ENCODE measurements around the gene AHCTF1.

The AHCTF1 gene

GRCh38 chr1:246931549-246932365, at the start of gene AHCTF1:
TSS of gene AHCTF1 (minus strand) at chr1:246931948. CDS start at chr1:246918370, 13,578 bp downstream.
- peak; percentile 92 for TF ChIP-seq POLR2A (IDR thresholded peaks at IDR 0.05; ENCODE audit: low read length)
- TF ChIP-seq GATA1 (IDR thresholded peaks at IDR 0.05; ENCODE audit: low read depth, low read length): no peak
- DNase-seq: peak; percentile 96 to 97

GRCh38 chr1:246978785-246979184, 47.0 kb upstream of the AHCTF1 start:
- no peak for DNase-seq
- TF ChIP-seq POLR2A (IDR thresholded peaks at IDR 0.05; ENCODE audit: low read length): no peak
- TF ChIP-seq GATA1 (IDR thresholded peaks at IDR 0.05; ENCODE audit: low read depth, low read length): no peak

GRCh38 chr1:246978281-246978680, 46.5 kb upstream of the AHCTF1 start:
- no peak for DNase-seq
- TF ChIP-seq GATA1 (IDR thresholded peaks at IDR 0.05; ENCODE audit: low read depth, low read length): no peak
- no peak for TF ChIP-seq POLR2A (IDR thresholded peaks at IDR 0.05; ENCODE audit: low read length)

GRCh38 chr1:246971969-246972368, 40.2 kb upstream of the AHCTF1 start:
- TF ChIP-seq GATA1 (IDR thresholded peaks at IDR 0.05; ENCODE audit: low read depth, low read length) (no peak), POLR2A (IDR thresholded peaks at IDR 0.05; ENCODE audit: low read length) (no peak)
- no peak for DNase-seq

GRCh38 chr1:246971090-246971721, 39.5 kb upstream of the AHCTF1 start:
- peak; percentile 44 to 60 for DNase-seq
- TF ChIP-seq POLR2A (IDR thresholded peaks at IDR 0.05; ENCODE audit: low read length) (no peak), GATA1 (IDR thresholded peaks at IDR 0.05; ENCODE audit: low read depth, low read length) (no peak)

- TF ChIP-seq POLR2A (IDR thresholded peaks at IDR 0.05; ENCODE audit: low read length): no peak
- TF ChIP-seq GATA1 (IDR thresholded peaks at IDR 0.05; ENCODE audit: low read depth, low read length): no peak
- DNase-seq: no peak
Measured at GRCh38 chr1:246969621-246970020, 37.9 kb upstream of the AHCTF1 start.

GRCh38 chr1:246966502-246966901, 34.8 kb upstream of the AHCTF1 start:
- no peak for DNase-seq
- TF ChIP-seq POLR2A (IDR thresholded peaks at IDR 0.05; ENCODE audit: low read length): no peak
- no peak for TF ChIP-seq GATA1 (IDR thresholded peaks at IDR 0.05; ENCODE audit: low read depth, low read length)

- DNase-seq: peak; percentile 14 to 55
- TF ChIP-seq POLR2A (IDR thresholded peaks at IDR 0.05; ENCODE audit: low read length) (no peak), GATA1 (IDR thresholded peaks at IDR 0.05; ENCODE audit: low read depth, low read length) (no peak)
Measured at GRCh38 chr1:246959944-246960693, 28.4 kb upstream of the AHCTF1 start.

GRCh38 chr1:246954126-246954525, 22.4 kb upstream of the AHCTF1 start:
- no peak for TF ChIP-seq GATA1 (IDR thresholded peaks at IDR 0.05; ENCODE audit: low read depth, low read length)
- TF ChIP-seq POLR2A (IDR thresholded peaks at IDR 0.05; ENCODE audit: low read length): no peak
- no peak for DNase-seq

- TF ChIP-seq POLR2A (IDR thresholded peaks at IDR 0.05; ENCODE audit: low read length) (no peak), GATA1 (IDR thresholded peaks at IDR 0.05; ENCODE audit: low read depth, low read length) (no peak)
- DNase-seq: no peak
Measured at GRCh38 chr1:246951413-246951812, 19.7 kb upstream of the AHCTF1 start.

GRCh38 chr1:246949956-246950355, 18.2 kb upstream of the AHCTF1 start:
- TF ChIP-seq POLR2A (IDR thresholded peaks at IDR 0.05; ENCODE audit: low read length) (no peak), GATA1 (IDR thresholded peaks at IDR 0.05; ENCODE audit: low read depth, low read length) (no peak)
- DNase-seq: no peak

GRCh38 chr1:246947255-246947654, 15.5 kb upstream of the AHCTF1 start:
- no peak for DNase-seq

GRCh38 chr1:246946366-246946765, 14.6 kb upstream of the AHCTF1 start:
- DNase-seq: no peak
- TF ChIP-seq POLR2A (IDR thresholded peaks at IDR 0.05; ENCODE audit: low read length) (no peak), GATA1 (IDR thresholded peaks at IDR 0.05; ENCODE audit: low read depth, low read length) (no peak)

More at GRCh38 chr1:246947255-246947654, 15.5 kb upstream of the AHCTF1 start:
- TF ChIP-seq POLR2A (IDR thresholded peaks at IDR 0.05; ENCODE audit: low read length): no peak
- no peak for TF ChIP-seq GATA1 (IDR thresholded peaks at IDR 0.05; ENCODE audit: low read depth, low read length)

- DNase-seq: no peak
- TF ChIP-seq POLR2A (IDR thresholded peaks at IDR 0.05; ENCODE audit: low read length): no peak
- TF ChIP-seq GATA1 (IDR thresholded peaks at IDR 0.05; ENCODE audit: low read depth, low read length): no peak
Measured at GRCh38 chr1:246934765-246935164, 3.0 kb upstream of the AHCTF1 start.

All from erythroblast (primary cell).